HG02870 (cell line): ENCODE measurements around the gene SPOCK1.

Experiments
- ATAC-seq: cut with Tn5 transposase; IDR thresholded peaks from one replicate; pipeline ENCODE4 v1.9.1; 2021; ENCODE audit warnings: mild to moderate bottlenecking, moderate library complexity; ENCODE audit not compliant: unreplicated experiment

The SPOCK1 gene

DNA sequence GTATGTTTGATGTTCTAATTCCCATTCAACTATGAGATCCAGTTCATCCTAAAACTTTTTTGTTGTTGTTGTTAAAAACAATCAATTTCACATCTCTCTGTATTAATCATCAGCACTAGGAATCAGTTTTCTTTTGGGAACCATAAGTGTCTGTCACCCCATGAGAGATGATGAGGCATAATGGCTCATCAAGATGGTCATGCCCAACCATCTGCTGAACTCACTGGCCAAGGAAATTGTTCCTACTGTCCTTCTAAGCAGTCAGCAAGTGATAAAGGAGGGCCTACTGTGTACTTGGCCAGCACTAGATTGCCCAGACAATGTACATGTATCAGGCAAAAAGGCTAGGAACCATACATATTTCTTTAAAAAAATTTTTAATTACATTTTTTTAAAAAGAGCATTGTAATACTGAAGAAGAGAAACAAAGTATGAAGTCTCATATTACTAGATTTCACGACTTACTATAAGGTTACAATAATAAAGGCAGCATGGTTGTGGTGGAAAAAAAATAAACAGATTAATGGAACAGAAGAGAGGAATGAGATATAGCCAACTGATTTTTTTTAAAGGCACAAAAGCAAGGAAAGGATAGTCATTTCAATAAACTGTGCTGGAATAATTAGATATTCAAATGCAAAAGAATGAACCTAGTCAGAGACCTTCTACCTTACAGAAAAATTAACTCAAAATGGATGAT is 458.3 kb downstream of the SPOCK1 start:
- no peak for ATAC-seq

DNA sequence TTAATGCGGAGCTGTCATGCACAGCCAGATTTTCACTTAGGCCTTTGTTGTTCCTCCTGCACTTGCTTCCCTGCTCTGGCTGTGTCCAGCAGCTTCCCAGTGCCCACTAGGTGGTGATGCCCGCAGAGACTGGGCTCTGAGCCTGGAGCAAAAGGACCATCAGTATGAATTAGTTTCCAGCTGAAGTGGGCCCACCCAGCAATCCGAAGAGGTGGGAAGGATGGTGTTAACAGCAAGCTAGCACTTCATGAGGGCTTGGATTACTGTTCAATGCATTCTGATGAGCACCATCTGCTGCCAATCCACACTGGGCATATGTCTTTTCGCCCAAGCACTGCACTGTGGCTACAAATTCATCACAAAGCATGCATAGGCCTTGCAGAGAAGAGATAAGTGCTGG is 459.1 kb downstream of the SPOCK1 start:
- no peak for ATAC-seq

- ATAC-seq, result no peak
Observed at GRCh38 chr5:137037848-137038247, 461.3 kb downstream of the SPOCK1 start.

GRCh38 chr5:137036640-137037039 is 462.5 kb downstream of the SPOCK1 start:
- no peak for ATAC-seq

GRCh38 chr5:137035480-137035878 is 463.6 kb downstream of the SPOCK1 start:
- no peak for ATAC-seq

GRCh38 chr5:137034764-137035479 is 464.2 kb downstream of the SPOCK1 start:
- no peak for ATAC-seq

DNA sequence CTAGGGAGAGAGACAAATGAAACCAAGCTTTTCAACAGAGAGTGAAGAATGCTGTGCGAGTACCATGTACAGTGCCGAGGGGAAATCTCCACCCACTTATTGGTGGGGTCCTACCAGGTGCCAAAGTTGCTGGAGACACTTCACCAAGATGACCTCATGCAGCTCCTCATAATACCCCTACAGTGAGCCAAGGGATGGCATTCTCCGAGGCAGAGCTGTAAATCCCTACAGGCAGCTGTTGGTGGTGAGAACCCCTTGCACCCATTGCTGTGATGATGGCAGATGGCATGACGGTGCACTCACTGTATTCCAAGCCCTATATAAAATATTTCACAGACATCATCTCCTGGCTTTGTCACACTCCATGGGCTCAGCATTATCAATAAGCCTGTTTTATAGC is 464.9 kb downstream of the SPOCK1 start:
- no peak for ATAC-seq

DNA sequence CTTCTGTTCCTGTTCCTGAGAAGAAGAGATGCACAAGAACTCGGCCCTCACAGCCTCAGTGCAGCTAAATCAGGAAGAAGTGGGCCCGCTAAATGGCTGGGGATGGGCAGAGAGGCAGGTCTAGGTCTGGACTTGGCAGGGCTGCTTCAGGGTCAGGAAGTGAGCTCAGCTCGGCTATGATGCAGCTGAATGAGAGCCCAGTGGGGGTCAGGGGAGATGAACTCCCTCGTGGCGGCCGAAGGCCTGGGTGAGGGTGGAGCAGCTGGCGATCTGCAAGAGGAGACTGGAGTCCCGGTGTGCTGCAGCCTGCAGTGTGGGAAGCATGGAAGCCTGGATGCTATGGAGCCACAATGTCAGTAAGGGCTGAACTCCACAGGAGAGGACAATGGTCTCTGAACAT is 466.2 kb downstream of the SPOCK1 start:
- ATAC-seq, result no peak

DNA sequence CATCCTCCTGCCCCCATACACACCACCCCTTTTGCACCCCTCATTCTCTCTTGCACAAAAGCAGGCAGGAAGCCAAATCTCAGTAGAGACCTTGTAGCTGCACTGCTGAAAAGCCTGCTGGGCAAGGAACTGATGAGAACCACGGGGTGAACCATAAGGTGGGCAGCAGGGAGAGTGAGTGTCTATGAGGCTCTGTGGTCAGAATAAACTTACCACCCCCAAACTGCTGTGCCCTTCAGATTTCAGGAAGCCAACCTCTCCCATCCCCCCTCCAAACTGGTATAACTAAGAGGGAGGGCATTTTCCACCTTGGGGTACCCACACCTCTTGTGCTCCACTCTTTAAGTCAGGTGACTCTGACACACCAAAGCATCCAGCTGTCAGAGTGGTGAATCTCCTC is 471.4 kb downstream of the SPOCK1 start:
- ATAC-seq, result no peak

DNA sequence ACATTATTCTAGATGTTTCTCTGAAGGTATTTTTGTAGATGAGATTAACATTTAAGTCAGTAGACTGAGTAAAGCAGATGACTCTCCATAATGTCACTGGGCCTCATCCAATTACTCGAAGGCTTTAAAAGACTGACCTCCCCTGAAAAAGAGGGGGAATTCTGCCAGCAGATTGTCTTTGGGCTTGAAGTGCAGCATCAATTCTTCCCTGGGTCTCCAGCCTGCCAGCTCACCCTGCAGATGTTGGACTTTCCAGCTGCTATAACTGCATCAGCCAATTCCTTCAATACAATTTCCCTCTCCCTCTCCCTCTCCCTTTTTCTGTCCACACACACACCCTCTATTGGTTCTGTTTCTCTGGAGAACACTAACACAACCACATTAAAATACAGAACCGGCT is 472.8 kb downstream of the SPOCK1 start:
- no peak for ATAC-seq

GRCh38 chr5:137024044-137024443 is 475.1 kb downstream of the SPOCK1 start:
- no peak for ATAC-seq

DNA sequence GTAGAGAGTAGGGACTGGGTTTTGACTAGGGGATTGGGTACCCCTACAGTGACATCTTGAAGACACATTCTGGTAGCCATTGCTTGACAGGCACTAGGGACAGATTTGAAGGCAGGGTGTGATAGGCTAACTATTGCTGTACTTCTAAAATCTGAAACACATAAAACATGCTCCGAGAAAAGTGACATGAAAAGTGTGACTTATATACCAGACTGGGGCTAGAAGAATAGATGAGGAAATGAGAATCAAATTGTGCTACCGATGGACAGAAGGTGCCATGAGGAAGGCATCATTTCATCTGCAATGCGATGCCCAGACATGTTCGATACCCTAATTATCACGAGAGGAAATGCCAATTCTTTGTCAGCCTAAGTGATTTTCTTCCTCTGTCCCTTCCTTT is 475.8 kb downstream of the SPOCK1 start:
- ATAC-seq, result no peak

DNA sequence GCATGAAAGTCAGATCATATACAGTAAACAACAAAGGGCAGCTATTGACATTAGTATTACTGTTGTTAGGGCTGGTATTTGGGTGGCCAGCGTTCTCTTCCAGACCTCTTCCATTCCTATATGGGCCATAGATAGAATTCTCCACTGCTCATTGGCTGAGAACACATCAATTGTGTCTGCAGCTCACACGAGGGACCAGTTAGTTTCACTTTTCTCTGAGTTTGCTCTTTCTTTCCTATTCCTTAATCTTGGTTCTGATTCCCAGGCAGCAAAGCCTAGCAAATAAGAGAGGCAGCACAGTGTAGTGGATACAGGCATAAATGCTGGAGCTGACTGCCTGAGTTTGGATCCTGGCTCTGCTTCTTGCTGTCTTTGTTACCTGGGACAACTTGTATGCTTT is 476.4 kb downstream of the SPOCK1 start:
- no peak for ATAC-seq

DNA sequence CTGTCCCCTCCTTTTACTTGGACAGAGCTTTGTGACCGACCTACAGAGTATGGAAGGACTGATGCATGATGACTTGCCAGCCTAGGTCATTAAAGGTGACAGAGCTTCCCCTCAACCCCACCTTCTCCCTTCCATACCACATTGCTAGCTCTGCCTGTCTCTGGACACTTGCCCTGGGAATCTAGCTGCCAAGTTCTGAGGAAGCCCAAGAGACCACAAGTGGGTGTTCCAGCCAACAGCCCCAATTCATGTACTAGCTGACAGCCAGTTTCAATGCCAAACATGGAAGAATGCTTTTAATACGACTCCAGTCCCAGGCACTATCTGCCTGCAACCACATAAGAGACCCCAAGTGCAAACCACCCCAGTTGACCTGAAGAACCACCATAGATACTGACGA is 477.1 kb downstream of the SPOCK1 start:
- ATAC-seq, result no peak

- no peak for ATAC-seq
Observed at GRCh38 chr5:137019229-137019628, 479.9 kb downstream of the SPOCK1 start.

DNA sequence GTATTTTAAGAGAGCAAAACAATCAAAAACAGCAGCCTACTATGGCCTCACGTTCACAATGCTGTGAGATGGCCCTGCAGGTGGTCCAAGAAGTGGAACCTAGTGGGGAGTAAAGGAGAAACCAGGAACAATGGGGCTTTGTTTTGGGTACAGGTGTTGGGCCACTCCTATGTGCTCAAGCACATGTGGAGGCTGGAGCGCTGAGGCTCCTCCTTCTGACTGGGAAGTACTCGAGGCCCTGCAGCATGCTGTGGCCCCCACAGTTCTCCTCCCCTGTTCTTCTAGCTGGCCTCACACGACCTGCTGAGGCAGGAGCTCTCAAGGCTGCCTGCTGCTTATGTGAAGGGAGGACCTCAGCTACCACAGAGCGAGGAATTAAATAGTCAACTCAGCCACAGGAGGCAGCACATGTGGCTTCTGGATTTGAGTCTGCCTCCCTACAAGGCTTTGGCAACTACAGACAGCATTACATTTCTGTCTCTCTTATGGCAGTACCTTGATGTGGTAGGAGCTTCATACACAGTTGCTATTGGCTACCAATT is 482.3 kb downstream of the SPOCK1 start:
- ATAC-seq, result no peak

DNA sequence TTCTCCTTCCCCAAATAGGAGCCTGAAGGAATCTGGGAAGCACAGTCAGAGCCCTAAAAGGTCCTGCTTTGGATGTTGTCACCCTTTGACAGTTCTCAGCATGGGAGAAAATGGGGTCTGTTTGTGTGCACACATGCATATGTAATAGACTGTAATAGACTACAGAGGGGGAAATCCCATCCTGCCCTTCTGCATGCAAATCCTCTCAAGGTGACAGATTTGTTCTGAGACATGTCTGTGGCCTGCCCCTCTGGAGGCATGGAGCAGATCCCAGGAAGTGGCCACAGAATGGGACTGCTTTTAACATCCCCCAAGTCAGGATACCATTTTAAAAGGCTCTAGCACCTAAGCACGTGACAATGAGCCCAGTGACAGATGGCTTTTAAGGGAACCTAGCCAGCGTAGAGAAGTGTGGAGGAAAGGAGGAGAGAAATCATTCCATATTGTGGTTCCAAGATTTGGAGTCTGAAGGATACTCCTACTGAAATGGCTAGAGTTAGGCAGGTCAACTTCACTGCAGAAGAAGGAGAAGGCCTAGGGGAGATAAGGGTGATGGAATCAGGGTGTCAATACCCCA is 483.5 kb downstream of the SPOCK1 start:
- no peak for ATAC-seq

DNA sequence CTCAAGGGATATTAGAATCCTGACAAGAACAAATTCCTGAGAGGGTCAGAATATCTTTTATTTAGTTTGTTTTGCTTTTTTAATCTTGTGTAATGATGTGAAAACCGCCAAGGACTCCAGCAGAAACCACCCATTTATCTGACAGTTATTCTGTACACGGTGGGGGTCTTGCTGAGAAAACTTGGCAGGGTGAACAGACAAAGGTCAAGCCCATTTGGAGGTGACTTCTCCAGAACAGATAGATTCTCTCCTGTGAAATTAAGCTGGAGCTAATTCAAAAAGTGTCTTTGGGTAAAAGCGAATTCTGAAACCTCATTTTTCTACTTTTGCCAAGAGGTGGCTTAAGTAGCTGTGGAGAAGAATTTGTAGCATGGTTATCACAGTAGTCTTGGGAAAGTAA is 484.4 kb downstream of the SPOCK1 start:
- no peak for ATAC-seq

DNA sequence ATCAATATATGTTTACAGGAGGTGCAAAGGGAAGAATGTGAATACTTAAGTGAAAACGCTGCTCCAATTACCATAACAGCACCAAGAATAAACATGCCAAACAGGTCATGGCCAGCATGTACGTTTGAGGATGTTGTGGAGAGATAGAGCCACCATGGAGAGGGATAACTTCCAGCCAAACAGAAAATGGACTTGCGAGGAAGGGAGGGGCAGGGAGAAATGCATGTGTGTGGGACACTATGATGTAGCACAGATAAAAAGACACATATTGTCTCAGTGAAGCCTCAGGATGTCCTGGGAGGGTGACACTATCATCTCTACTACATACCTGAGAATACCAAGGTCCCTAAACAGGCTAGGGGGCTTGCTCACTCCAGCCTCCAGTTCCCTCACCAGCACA is 488.9 kb downstream of the SPOCK1 start:
- ATAC-seq, result no peak

DNA sequence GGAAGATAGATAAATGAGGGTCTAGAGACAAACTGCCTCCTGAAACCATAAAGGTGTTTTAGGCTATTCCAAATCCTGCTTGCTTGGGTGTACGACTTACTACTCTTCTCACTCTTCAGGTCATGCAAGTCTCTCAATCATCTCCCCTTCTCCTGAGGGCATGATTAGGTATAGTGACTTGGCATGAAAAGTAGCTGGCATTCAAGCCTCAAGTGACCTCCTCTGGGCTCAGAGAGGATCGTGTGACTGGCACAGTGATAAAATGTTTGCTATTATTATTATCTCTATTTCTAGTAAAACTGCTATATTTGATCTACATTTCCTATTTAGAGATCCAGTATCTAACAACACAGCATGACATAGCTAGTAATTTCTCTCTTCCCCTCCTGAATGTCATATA is 494.8 kb downstream of the SPOCK1 start:
- no peak for ATAC-seq

DNA sequence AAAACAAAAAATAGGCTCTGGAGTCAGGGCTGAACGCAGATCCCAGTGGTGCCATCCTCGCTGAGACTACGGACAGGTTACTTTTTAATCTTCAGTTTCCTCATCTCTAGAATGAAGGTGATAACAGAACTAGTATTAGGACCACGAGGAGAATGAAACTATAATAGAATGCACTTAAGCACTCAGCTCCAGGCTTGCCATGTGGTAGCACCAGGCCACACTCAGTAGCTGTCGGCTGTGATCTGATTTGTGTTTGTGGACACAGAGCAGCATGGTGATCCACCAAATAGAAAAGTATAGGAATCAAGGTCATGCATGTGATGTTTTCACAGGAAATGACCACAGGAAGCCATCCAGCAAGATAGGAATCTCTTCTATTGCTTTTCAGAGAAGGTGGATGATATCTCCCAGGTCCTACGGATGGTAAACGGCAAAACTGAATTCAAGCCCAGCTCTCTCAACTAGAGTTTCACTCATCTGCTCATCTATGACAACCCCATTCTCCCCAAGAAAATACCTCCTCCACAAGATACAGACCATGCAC is 498.0 kb downstream of the SPOCK1 start:
- ATAC-seq, result no peak

- no peak for ATAC-seq
Observed at GRCh38 chr5:136999787-137000186, 499.3 kb downstream of the SPOCK1 start.
